ENCODE results near the gene PSME3IP1.

DNA sequence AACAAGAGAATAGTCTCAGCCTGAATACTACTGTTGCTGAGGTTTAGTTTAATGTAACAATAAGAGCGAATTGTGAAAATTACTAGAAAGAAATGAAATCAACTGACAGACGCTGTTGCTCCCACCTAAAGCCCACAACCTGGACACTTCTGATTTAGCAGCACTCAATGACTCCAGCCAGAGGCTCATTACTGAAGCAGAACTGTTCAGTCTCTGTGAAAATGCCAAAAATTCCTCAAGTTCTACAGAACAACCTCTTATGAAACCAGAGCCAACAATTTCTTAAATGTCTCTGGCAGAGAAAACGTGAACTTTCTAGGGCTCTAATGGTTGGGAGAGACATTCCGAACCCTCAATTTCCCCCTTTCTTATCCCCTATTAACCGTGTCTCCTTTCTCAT, 9.9 kb downstream of the PSME3IP1 start:
- TF ChIP-seq ZNF274 (IDR thresholded peaks at IDR 0.05; ENCODE audit: low read depth, low read length): no peak
- no peak for TF ChIP-seq SUZ12 (IDR thresholded peaks at IDR 0.05; ENCODE audit: extremely low read depth, insufficient read depth, insufficient read length)

Data from NT2/D1 (cell line).